Activated CD8-positive, alpha-beta memory T cell treated with anti-CD3 and anti-CD28 coated beads, Interleukin-2, amount 50 U/mL, for 48 hours (primary cell): ENCODE data around the gene PKDREJ.
"Not testable (repeated sequence)": the region's sequence is repeated elsewhere in the genome, so short reads cannot be mapped to it uniquely, and the experiment has no call there.

Source experiments
- DNase-seq: peaks from one replicate; pipeline ENCODE4 v3.0.0-alpha.2; 2020

Gene PKDREJ, protein sequence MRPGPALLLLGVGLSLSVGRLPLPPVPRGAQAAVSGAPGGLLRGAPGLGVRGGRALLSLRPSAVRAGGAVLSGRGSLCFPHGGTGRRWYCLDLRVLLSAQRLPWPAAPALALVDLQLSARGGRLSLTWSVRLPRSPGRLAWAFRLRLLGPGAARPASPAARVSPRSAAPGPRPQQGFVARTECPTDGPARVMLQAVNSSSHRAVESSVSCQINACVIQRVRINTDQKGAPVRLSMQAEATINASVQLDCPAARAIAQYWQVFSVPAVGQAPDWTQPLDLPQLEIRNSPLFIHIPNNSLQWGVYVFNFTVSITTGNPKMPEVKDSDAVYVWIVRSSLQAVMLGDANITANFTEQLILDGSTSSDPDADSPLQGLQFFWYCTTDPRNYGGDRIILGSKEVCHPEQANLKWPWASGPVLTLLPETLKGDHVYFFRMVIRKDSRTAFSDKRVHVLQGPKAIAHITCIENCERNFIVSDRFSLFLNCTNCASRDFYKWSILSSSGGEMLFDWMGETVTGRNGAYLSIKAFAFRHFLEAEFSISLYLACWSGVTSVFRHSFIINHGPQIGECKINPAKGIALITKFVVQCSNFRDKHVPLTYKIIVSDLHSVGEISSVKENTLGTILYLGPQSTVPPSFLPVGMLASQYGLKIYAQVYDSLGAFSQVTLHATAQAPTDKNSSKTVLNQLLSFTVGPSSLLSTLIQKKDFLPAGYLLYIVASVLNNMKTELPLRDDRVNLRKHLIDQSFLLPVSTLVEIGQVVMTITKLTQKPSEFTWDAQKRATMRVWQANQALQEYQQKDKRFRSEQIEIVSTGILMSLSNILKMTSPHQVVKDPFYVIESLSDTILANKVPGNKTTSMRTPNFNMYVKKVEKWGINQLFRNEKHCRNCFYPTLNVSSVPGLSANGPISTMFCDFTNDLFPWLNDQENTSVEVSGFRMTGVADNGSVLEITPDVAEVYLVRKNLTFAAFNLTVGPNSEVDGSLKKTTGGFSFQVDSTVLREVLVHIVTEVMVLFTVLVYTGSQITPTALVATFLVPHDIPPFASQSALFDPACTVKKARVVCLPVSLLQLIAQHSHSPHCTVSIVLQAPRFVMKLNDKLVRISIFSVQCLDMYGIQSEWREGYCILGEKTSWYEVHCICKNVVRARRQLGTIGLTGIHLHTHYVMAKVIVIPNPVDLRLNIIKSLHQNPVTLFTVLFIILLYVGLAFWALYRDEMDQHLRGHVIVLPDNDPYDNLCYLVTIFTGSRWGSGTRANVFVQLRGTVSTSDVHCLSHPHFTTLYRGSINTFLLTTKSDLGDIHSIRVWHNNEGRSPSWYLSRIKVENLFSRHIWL (N-terminal part only)

DNA sequence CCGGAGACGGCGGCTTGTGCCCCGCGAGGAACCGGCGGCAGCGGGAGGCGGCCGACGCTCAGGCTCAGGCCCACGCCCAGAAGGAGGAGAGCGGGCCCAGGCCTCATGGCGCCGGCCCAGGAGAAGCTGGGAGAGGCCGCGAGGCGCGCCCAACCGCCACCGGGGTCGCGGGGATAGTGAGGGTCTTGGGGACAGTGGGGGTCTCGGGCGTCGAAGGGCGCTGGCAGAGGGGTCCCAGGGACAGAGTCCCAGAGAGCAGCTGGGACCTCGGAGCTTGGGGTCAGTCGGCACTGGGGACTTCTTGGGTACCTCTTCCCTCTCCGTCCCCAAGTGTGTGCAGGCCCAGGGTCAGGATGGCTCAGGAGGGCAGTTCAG, at the start of gene PKDREJ:
Gene PKDREJ (minus strand): TSS at position 128 of the 375 bp plus-strand sequence. CDS start 21 bp downstream, at position 107.
- DNase-seq, result no peak

GRCh38 chr22:46312848-46313247, 49.7 kb upstream of the PKDREJ start:
- not testable (repeated sequence) for DNase-seq

GRCh38 chr22:46312056-46312455, 48.9 kb upstream of the PKDREJ start:
- no peak for DNase-seq

DNA sequence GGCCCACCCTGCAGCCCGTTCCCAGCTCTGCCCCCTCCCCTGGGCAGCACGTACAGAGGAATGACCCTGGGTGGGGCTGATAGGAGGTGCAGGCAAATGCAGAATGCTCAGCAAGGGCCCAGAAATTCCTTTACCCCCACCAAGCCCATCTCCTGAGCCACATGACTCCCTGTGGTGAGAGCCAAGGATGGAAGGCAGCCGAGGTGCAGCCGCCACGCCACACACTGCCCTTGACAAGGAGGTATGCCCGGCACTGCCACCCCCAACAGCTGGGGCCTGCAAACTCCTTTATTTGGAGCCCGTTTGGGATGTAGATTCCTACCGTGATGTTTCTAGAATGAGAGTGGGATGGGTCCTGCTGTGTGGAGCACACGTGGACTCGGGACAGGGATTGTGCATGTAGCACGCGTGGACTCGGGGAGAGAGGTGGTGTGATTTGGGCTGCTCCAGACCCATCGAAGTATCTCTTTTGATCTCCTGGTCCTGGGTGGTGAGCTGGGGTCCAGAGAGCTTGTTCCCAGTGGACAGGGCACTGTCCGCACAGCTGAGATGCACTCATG, 46.5 kb upstream of the PKDREJ start:
- no peak for DNase-seq

DNA sequence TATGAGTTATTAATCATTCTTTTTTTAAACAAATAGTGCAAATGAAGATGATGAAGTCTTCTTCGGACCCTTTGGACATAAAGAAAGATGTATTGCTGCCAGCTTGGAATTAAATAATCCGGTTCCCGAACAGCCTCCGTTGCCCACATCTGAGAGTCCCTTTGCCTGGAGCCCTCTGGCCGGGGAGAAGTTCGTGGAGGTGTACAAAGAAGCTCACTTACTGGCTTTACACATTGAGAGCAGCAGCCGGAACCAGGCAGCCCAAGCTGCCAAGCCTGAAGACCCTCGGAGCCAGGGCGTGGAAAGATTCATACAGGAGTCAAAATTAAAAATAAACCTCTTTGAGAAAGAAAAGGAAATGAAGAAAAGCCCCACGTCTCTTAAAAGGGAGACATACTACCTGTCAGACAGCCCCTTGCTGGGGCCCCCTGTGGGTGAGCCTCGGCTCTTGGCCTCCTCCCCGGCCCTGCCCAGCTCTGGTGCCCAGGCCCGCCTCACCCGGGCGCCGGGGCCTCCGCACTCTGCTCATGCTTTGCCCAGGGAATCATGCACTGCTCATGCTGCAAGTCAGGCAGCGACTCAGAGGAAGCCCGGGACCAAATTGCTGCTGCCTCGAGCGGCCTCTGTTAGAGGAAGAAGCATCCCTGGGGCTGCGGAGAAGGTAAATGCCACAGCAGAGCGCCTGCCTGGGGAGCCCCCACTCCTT, 45.3 kb upstream of the PKDREJ start:
- DNase-seq, result no peak

GRCh38 chr22:46303347-46303965, 40.3 kb upstream of the PKDREJ start:
- DNase-seq, result no peak

- DNase-seq, result no peak
These were observed 37.3 kb upstream of the PKDREJ start for GRCh38 chr22:46300491-46300890.

GRCh38 chr22:46299101-46299500, 36.0 kb upstream of the PKDREJ start:
- no peak for DNase-seq

- DNase-seq, result peak; percentile 67
These were observed 34.1 kb upstream of the PKDREJ start for GRCh38 chr22:46297151-46297812.

DNA sequence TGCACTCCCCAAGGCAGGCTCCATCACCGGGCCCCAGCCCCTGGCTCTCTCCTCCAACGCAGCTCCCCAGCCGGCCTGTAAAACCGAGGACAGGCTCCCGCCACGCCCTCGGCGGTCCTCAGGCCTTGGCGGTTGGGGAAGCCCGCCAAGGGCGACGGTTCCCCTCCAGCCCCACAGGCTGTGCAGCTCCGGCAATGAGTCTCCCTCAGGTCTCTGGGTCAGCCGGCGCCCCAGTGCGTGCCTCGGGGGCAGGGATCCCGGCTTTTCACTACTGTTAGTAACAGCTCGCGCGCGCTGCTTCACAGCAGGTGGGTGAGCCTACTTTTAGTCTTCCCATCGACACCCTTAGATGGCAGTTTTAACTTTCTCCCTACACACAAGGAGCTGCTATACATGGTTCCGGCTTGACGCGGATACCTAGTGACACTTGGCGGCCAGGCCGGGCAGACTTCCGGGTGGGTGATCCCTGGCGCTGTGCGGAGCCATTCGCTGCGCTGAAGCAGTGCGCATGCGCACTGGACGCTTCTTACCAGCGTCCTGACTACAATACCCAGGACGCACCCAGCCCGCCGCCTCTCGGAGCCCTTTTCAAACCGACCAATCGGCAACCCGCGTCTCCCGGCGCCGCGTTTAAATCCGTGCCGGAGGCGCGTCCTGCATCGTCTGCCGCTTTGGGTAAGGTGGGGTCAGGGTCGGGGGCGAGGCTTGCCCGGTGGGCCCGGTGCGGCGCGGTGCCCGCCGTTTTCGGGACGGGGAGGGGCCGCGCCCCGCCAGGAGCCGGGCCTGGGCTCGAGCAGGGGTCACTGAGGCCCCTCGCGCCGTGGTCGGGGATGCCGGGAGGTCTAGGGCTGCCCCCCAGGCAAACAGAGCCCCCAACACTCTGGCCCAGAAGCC, 33.4 kb upstream of the PKDREJ start, which contains the start of gene GTSE1:
Gene GTSE1 (plus strand): TSS at position 614 of the 894 bp plus-strand sequence. CDS start 531 bp downstream, outside the sequence.
- peak; percentile 98 for DNase-seq

DNA sequence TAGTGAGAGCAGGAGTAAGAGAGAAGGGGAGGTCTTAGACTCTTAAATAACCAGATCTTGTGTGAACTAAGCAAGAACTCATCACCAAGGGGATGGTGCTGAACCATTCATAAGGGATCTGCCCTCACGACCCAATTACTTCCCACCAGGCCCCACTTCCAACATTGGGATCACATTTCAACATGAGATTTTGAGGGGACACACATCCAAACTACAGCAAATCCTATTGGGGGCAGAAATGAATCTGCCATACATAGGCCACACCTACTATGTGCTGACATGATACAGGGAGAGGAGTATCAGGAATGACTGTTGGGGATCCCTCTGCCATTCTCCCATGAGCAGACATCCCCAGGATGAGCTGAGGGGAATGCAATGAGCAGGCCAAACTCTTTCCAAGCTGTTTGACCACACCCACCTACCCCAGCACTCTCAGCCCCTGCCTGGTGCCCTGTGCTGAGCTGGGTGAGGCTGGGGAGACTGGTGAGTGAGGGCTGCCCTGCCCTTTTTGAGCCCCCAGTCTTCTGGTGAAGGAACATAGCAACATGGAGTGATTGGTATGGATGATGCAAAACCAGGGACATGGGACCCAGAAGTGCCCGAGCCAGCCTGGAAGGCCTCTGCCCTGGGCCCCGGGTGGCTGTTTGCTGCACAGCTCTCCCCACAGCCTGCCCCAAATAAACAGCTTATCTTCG, 32.3 kb upstream of the PKDREJ start:
- DNase-seq, result no peak

GRCh38 chr22:46294784-46295183, 31.6 kb upstream of the PKDREJ start:
- DNase-seq, result no peak

DNA sequence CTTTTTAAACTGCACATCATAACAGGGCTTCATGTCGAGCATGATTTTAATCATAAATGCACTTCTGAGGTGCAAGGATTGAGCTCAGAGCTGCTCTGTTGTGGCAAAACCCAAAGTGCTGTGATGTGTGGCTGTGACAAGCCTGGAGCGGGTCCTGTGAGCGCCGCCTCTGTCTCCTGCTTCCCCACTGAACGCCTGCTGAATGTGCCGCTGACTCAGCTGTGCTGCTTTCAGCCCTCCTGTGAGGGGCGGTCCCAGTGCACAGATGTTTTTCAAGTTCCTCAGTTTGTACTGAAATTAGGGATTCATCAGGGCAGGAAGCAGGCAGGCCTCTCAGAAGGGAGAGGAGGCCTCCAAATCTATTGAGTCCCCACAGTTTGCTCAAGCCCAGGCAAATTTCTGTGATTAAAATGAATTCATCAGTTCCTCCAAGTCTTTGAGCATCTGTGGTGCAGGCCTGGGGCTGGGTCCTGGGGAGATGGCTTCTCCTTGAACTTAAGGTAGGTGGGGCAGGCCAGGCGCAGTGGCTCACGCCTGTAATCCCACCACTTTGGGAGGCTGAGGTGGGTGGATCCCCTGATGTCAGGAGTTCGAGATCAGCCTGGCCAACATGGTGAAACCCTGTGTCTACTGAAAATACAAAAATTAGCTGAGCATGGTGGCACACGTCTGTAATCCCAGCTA, 30.6 kb upstream of the PKDREJ start:
- DNase-seq, result no peak

- no peak for DNase-seq
These were observed 29.6 kb upstream of the PKDREJ start for GRCh38 chr22:46292732-46293131.

GRCh38 chr22:46292173-46292572, 29.0 kb upstream of the PKDREJ start:
- DNase-seq, result no peak

GRCh38 chr22:46290843-46291785, 28.0 kb upstream of the PKDREJ start:
- no peak for DNase-seq
